Measurements from ENCODE around the gene CDH11.

GRCh38 chr16:65077181-65077580, 44.7 kb downstream of the CDH11 start:
- TF ChIP-seq CTCF (IDR thresholded peaks at IDR 0.05) = no peak
- TF ChIP-seq POLR2A (IDR thresholded peaks at IDR 0.05) = no peak
